SK-N-SH (cell line): ENCODE results near the gene P4HA1. TPM values are rescaled to one million over a fixed set of nuclear protein-coding genes. Genes with fewer than 3 reads are reported as not detected.

Experiments
- CTCF ChIA-PET: fragments of 300-600, 350-600 bp; formaldehyde crosslinking; extraction: SDS; loops from one replicate; lab custom pipeline; 2021; lab: Yijun Ruan, JAX
- POLR2A ChIA-PET: fragments of 350-600 bp; sonication (Branson Sonifier 250); formaldehyde crosslinking; extraction: SDS; loops from one replicate; lab custom pipeline; 2020; ENCODE audit warnings: antibody characterized with exemption, inconsistent platforms; lab: Yijun Ruan, JAX
- DNase-seq: peaks from one replicate; pipeline ENCODE4 v3.0.0; 2012
- H2AFZ ChIP-seq: fragments of 200-600 bp; sonication (generic); 2 replicates; pipeline ENCODE4 v1.8.1; 2016; ENCODE audit warnings: antibody characterized with exemption, mild to moderate bottlenecking, low read depth
- H3F3A ChIP-seq: fragments of 200-600 bp; sonication (generic); replicated peaks from 2 replicates; pipeline ENCODE3; 2016; ENCODE audit warnings: antibody characterized with exemption, mild to moderate bottlenecking; ENCODE audit not compliant: insufficient read depth
- H3K27ac ChIP-seq, 2 experiments: fragments of 200-500 bp in 1 of 2; fragments of 200-600 bp in 1 of 2; sonication (Bioruptor generic) in 1 of 2; sonication (generic), shearing (Covaris generic) in 1 of 2; 2 replicates each; pipeline versions ENCODE4 v1.5.1 to v1.6.1; 2014 to 2016; ENCODE audit warnings: low read depth in 2 of 2, inconsistent platforms in 1 of 2, low read length in 1 of 2, mild to moderate bottlenecking in 1 of 2, mixed read lengths in 1 of 2
- H3K27me3 ChIP-seq: fragments of 200-600 bp; sonication (generic), shearing (Covaris generic); 2 replicates; pipeline ENCODE4 v1.6.1; 2016; ENCODE audit warnings: mixed run types; ENCODE audit not compliant: insufficient read depth
- H3K36me3 ChIP-seq, 2 experiments: fragments of 200-500 bp in 1 of 2; fragments of 200-600 bp in 1 of 2; sonication (Bioruptor generic) in 1 of 2; sonication (generic) in 1 of 2; replicated peaks in 1 of 2; 2 replicates each; pipeline versions ENCODE3 to v1.5.1; 2014 to 2016; ENCODE audit warnings: low read length in 1 of 2, mild to moderate bottlenecking in 1 of 2; ENCODE audit not compliant: insufficient read depth in 2 of 2, control insufficient read depth in 1 of 2
- H3K4me1 ChIP-seq, 2 experiments: fragments of 200-500 bp in 1 of 2; fragments of 200-600 bp in 1 of 2; sonication (Bioruptor generic) in 1 of 2; sonication (generic), shearing (Covaris generic) in 1 of 2; 2 replicates each; pipeline versions ENCODE4 v1.5.1 to v1.6.1; 2014 to 2016; ENCODE audit warnings: low read depth in 1 of 2, low read length in 1 of 2, mixed run types in 1 of 2; ENCODE audit not compliant: insufficient read depth in 2 of 2, control insufficient read depth in 1 of 2
- H3K4me2 ChIP-seq: fragments of 200-600 bp; sonication (generic), shearing (Covaris generic); 2 replicates; pipeline ENCODE4 v1.6.1; 2017; ENCODE audit warnings: mixed run types
- H3K4me3 ChIP-seq, 2 experiments: fragments of 200-500 bp in 1 of 2; fragments of 200-600 bp in 1 of 2; sonication (Bioruptor generic) in 1 of 2; sonication (generic), shearing (Covaris generic) in 1 of 2; 2 replicates each; pipeline versions ENCODE4 v1.5.1 to v1.8.1; 2014 to 2016; ENCODE audit warnings: low read depth in 2 of 2, inconsistent platforms in 1 of 2, low read length in 1 of 2, mild to moderate bottlenecking in 1 of 2, mixed read lengths in 1 of 2, moderate library complexity in 1 of 2
- H3K79me2 ChIP-seq: fragments of 200-600 bp; sonication (generic); 2 replicates; pipeline ENCODE4 v1.8.1; 2017; ENCODE audit warnings: mild to moderate bottlenecking; ENCODE audit not compliant: insufficient read depth
- H3K9ac ChIP-seq: fragments of 200-600 bp; sonication (generic); 2 replicates; pipeline ENCODE4 v1.6.1; 2017; ENCODE audit warnings: mixed run types
- H3K9me2 ChIP-seq: fragments of 200-600 bp; sonication (generic); 2 replicates; pipeline ENCODE4 v1.6.1; 2017; ENCODE audit warnings: mixed run types
- H3K9me3 ChIP-seq: fragments of 200-600 bp; sonication (generic); 2 replicates; pipeline ENCODE4 v1.6.1; 2017; ENCODE audit warnings: mixed run types, mild to moderate bottlenecking, moderate library complexity
- H4K20me1 ChIP-seq: fragments of 200-600 bp; sonication (generic); 2 replicates; pipeline ENCODE4 v1.6.1; 2017; ENCODE audit warnings: mild to moderate bottlenecking, mixed run types; ENCODE audit not compliant: insufficient read depth
- ELF1 ChIP-seq: IDR thresholded peaks from 2 replicates; pipeline ENCODE4 v1.4.0; 2012
- EZH2phosphoT487 ChIP-seq: fragments of 200-600 bp; sonication (generic); IDR thresholded peaks from 2 replicates; pipeline ENCODE4 v1.6.1; 2017; ENCODE audit warnings: low read depth, mixed run types, mild to moderate bottlenecking, antibody characterized with exemption, moderate library complexity, borderline replicate concordance
- FOXM1 ChIP-seq: IDR thresholded peaks from 2 replicates; pipeline ENCODE4 v1.4.0; 2012; ENCODE audit warnings: low read depth, mild to moderate bottlenecking
- GABPA ChIP-seq: IDR thresholded peaks from 2 replicates; pipeline ENCODE4 v1.4.0; 2012; ENCODE audit warnings: low read depth, mild to moderate bottlenecking
- GATA2 ChIP-seq: sonication (generic); formaldehyde crosslinking; IDR thresholded peaks from 2 replicates; pipeline ENCODE4 v1.5.0; 2020; ENCODE audit warnings: mild to moderate bottlenecking, missing genetic modification reagents
- IRF3 ChIP-seq: fragments of 150-350 bp; IDR thresholded peaks from 2 replicates; pipeline ENCODE4 v1.6.1; 2016; ENCODE audit warnings: mild to moderate bottlenecking, low read depth, low read length
- MAX ChIP-seq: IDR thresholded peaks from 2 replicates; pipeline ENCODE4 v1.4.0; 2012; ENCODE audit warnings: low read depth
- NFIC ChIP-seq: IDR thresholded peaks from 2 replicates; pipeline ENCODE4 v1.4.0; 2012; ENCODE audit warnings: borderline replicate concordance
- NRF1 ChIP-seq: IDR thresholded peaks from 2 replicates; pipeline ENCODE4 v1.6.1; 2012; ENCODE audit warnings: low read depth, mild to moderate bottlenecking, low read length
- TAF1 ChIP-seq: IDR thresholded peaks from 2 replicates; pipeline ENCODE4 v1.6.1; 2012; ENCODE audit warnings: low read depth, mild to moderate bottlenecking, low read length, moderate library complexity, borderline replicate concordance
- TCF12 ChIP-seq: IDR thresholded peaks from 2 replicates; pipeline ENCODE4 v1.4.0; 2012
- TEAD4 ChIP-seq: IDR thresholded peaks from 2 replicates; pipeline ENCODE4 v1.4.0; 2012; ENCODE audit warnings: mild to moderate bottlenecking, borderline replicate concordance; ENCODE audit not compliant: insufficient read depth
- USF2 ChIP-seq: fragments of 150-350 bp; IDR thresholded peaks from 2 replicates; pipeline ENCODE4 v1.6.1; 2017; ENCODE audit warnings: antibody characterized with exemption, low read length, low read depth, borderline replicate concordance
- WGBS: methylation state at CpG from one replicate; pipeline ENCODE4 v1.1.6; 2017; ENCODE audit warnings: low lambda C conversion rate; 5-methylcytosine and 5-hydroxymethylcytosine counted together
- polyA plus RNA-seq, 3 experiments: library from polyadenylated mRNA; depleted of rRNA; stranded (reverse); fragments of >200 nt; gene quantifications; 2 replicates each; pipeline ENCODE4 v1.2.3, GENCODE V29; 2012

P4HA1 gene
- polyA plus RNA-seq, 1 of the 3 experiments (the other 2 are of a cell fraction), result 34.8 TPM

GRCh38 chr10:73017955-73018480 is 78.6 kb downstream of the P4HA1 start:
- Histone ChIP-seq H3K9me2 (no peaks in the 10 kb centered on the region), H3K9me3 (no peaks in the 10 kb centered on the region), H2AFZ (no peak overlapping the region), H3K9ac (no peak overlapping the region), H3K4me2 (no peak overlapping the region), H4K20me1 (no peaks in the 10 kb centered on the region), H3K79me2 (peaks cover 8% of the 10 kb centered on the region; the same call in 1 of the 2 replicates), H3K27me3 (no peaks in the 10 kb centered on the region), H3K4me1 (peaks cover 0 to 10% of the 10 kb centered on the region in 2 experiments; a peak in 2 of 4 replicates), H3K36me3 (peaks cover 31 to 42% of the 10 kb centered on the region in 2 experiments), H3K27ac (no peak overlapping the region; a peak in 1 of 4 replicates), H3F3A (no peaks in the 10 kb centered on the region), H3K4me3 (no peak overlapping the region)
- TF ChIP-seq TEAD4, result no peak
- 100% methylated on average over 1 of the region's 2 CpGs for WGBS
- POLR2A ChIA-PET, result no interaction called here
- CTCF ChIA-PET, result interaction anchor here (1.2 kb wide), 1 partner anchor 13 kb away, joined by 3 read pairs; no protein-coding TSS in a partner anchor
- no peak for DNase-seq

- H3K4me1 ChIP-seq, result peaks cover 0 to 10% of the 10 kb centered on the region in 2 experiments; a peak in 2 of 4 replicates
- no peak overlapping the region for H3K4me3 ChIP-seq
- no peak overlapping the region for H2AFZ ChIP-seq
- peaks cover 35 to 49% of the 10 kb centered on the region in 2 experiments for H3K36me3 ChIP-seq
- H3K27ac ChIP-seq, result no peak overlapping the region
- 0 out of 2 replicates have a peak, but pooled peaks cover 4% of the 10 kb centered on the region for H3K79me2 ChIP-seq
- no peaks in the 10 kb centered on the region for H3K9me2 ChIP-seq
- no peak overlapping the region for H3K4me2 ChIP-seq
- WGBS, result 95% methylated on average over 2 of the region's 2 CpGs
- peaks cover 7% of the 10 kb centered on the region for H3F3A ChIP-seq
- ChIA-PET CTCF (no interaction called here), POLR2A (no interaction called here)
- no peaks in the 10 kb centered on the region for H3K27me3 ChIP-seq
- H3K9me3 ChIP-seq, result no peaks in the 10 kb centered on the region
- no peak overlapping the region for H3K9ac ChIP-seq
- DNase-seq, result no peak
- no peaks in the 10 kb centered on the region for H4K20me1 ChIP-seq
- no peak for TF ChIP-seq NFIC
- no peak for TF ChIP-seq GATA2
- TF ChIP-seq FOXM1, result no peak
- no peak for TF ChIP-seq MAX
- no peak for TF ChIP-seq USF2
- TF ChIP-seq TCF12, result no peak
- no peak for TF ChIP-seq NRF1
- TF ChIP-seq EZH2phosphoT487, result no peak
- TF ChIP-seq ELF1, result no peak
- no peak for TF ChIP-seq TAF1
- TF ChIP-seq IRF3, result no peak
- no peak for TF ChIP-seq GABPA
Observed at GRCh38 chr10:73015779-73016178, 80.9 kb downstream of the P4HA1 start.
